ENCODE data around the gene RAB3GAP2. TPM values are rescaled to one million over a fixed set of nuclear protein-coding genes. Genes with fewer than 3 reads are reported as not detected.
A peak's percentile ranks its signal among the peaks of the same experiment; 100 is the strongest.
"Not testable (repeated sequence)": the region's sequence is repeated elsewhere in the genome, so short reads cannot be mapped to it uniquely, and the experiment has no call there.

RAB3GAP2 gene
- polyA plus RNA-seq, 3 donors = 30.7 to 36.0 (median 31.7) TPM

DNA sequence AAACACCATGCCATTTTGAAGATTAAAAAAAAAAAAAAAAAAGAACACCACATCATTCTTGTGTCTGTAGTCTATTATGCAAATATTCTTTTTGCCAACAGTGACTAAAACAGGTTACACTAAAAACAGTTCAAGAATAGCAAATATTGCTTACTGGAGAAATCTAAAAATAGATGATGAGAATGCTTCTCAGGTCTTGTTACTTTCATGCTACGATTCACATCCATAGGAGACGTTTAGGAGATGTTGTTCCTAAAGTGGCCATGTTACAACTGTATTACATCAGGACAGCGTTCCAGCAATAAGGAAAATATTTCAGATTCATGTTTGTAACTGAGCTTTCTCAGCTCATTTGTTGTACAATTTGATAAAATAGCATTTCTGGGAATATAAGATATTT lies 32.3 kb downstream of the RAB3GAP2 start:
- no peak for DNase-seq (ENCODE audit: low read depth in 3 of 3, low spot score in 2 of 3)

DNA sequence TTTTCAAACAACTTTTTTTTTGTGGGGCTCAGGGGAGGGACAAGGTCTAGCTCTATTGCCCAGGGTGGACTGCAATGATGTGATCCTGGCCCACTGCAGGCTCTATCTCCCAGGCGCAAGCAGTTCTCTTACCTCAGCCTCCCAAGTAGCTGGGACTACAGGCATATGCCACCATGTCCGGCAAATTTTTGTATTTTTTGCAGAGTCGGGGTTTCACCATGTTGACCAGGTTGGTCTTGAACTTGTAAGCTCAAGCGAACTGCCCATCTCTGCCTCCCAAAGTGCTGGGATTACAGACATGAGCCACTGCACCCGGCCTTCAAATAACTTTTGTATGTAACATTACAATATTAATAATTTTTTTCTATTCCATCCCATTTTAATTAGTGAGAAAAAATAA lies 33.0 kb downstream of the RAB3GAP2 start:
- DNase-seq (ENCODE audit: low read depth in 3 of 3, low spot score in 2 of 3) = no peak

DNA sequence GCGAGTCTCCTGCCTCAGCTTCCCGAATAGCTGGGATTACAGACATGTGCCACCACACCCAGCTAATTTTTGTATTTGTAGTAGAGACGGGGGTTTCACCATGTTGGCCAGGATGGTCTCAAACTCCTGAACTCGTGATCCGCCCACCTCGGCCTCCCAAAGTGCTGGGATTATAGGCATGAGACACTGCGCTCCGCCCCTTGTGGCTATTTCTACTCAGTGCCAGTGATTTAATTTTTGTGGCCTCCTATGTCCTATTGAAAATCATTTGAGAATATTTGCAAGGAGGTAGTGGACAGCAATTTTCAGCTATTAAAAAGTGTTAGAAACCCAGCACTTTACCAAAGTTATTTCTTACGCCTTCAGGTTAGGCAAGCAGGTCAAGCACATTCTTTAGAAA lies 36.0 kb downstream of the RAB3GAP2 start:
- DNase-seq (ENCODE audit: low read depth in 3 of 3, low spot score in 2 of 3) = not testable (repeated sequence)

DNA sequence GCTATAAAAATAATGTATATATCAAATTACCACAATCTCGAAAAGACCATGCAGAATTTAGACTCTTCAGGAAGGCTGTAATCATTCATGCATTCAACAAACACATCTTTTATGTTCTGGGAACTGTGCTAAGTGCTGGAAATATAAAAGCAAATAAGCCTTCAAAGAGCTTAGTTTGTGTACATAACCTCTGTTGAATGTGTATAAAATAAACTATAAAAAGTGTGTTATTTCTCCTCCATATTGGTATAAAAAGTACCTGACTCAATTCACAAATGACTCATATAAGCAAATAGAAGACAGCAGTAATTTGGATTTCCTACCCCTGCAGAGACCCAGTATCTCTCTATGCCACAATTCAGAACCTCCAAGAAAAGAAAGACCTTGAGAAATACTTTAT lies 36.8 kb downstream of the RAB3GAP2 start:
- no peak for DNase-seq (ENCODE audit: low read depth in 3 of 3, low spot score in 2 of 3)

DNA sequence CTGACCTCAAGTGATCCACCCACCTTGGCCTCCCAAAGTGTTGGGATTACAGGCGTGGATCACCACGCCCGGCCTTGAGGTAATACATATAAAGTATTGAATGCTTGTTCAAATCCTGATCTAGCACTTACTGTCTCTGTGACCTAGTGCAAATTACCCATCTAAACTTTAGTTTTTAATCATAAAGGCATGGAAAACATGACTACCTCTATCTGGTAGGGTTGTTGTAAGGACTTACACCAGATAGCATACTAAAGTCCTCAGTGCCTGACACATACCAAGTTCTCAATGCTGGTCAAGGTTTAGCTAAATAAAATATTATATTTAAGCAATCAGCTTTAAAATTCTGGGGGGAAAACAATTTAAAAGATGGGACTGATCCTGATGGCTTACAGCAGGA lies 38.3 kb downstream of the RAB3GAP2 start:
- DNase-seq (ENCODE audit: low read depth in 3 of 3, low spot score in 2 of 3) = no peak

DNA sequence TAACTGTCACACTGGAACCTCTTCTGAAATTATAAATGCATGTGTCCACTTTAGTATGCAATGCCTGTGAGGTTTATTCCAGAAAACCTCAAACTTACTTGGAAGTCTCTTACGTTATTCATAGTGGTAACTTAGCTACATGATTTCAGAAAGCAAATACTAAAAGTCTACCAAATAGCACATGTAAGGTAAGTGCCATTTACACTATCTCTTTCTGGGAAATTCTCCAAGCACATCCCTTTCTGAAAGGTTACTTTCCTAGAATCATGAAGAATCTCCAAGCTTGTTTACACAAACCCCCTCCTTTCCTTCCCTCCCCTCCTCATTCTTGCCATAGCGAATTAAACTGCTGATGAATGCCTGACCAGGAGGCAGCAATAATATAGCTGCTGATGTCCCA lies 42.5 kb downstream of the RAB3GAP2 start:
- no peak for DNase-seq (ENCODE audit: low read depth in 3 of 3, low spot score in 2 of 3)

DNA sequence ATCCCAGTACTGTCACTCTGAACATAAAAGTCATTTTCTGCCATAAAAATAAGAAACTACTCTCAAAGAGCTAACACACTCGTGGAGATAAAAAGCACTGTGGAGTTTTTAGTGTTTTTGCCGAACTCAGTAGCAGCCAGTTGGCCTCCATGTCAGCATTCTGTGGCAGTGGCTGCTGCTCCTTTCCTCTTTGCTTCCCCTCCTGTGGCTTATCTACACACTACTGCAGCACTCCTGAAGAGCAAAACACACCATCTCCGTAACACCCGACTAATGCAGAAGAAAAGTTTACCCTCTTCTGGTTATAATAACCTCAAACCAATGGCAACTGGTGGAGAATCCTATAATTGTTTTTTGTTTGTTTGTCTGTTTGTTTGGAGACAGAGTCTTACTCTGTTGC lies 44.9 kb downstream of the RAB3GAP2 start:
- no peak for DNase-seq (ENCODE audit: low read depth in 3 of 3, low spot score in 2 of 3)

DNA sequence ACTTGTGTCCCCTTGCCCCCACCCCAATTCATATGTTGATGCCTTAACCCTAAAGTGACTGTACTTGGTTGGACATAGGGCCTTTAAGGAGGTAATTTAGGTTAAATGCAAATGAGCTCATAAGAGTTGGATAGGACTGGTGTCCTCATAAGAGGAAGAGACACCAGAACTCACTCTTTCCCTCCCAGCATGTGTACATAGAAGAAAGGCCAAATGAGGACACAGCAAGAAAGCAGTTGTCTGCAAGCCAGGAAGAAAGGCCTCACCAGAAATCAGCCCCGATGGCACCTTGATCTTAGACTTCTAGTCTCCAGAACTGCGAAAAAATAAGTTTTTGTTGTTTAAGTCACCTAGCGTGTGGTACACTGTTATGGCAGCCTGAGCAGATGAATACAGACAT lies 45.5 kb downstream of the RAB3GAP2 start:
- no peak for DNase-seq (ENCODE audit: low read depth in 3 of 3, low spot score in 2 of 3)

DNA sequence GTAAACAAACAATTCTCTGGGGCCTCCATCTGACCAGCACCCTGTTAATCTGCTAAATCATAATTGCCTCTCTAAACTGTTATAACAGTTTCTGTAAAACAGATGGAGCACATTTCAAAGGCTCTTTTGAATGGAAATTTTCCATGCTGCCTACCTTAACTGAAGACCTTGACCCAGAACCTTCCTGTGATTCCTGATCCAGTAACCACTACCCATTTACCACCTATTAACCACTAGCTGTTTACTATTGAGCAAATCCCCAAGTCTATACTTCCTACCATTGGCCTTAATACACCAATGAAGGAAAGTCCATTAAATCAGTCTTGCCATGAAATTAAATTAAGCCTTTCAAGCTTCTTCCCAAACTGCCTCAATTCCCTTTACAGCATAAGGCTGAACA lies 46.3 kb downstream of the RAB3GAP2 start:
- DNase-seq (ENCODE audit: low read depth in 3 of 3, low spot score in 2 of 3) = no peak

DNA sequence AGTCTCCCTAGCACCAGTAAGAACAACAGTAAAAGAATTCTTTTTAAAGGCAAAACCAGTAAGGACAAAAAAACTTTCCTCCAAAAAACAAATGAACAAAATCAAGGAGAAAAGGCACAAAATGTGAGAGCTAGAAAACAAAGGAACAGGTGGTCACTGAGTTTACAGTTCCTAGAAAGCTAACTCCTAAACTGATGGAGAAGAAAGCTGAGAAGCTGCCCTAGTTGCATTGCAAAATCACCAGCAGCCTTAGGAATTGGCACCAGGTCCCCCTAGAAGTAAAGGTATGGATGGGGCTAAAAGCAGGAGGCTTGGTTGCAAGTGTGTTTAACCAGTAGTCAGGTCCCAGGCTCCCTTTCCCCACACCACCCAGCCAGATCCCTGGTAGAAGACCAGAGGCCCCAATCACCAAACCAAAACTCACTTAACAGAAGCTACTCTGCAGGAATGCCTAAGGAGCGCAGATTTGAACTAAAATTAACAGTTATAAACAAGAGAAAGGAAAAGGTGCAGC lies 47.6 kb downstream of the RAB3GAP2 start:
- no peak for DNase-seq (ENCODE audit: low read depth in 3 of 3, low spot score in 2 of 3)

DNA sequence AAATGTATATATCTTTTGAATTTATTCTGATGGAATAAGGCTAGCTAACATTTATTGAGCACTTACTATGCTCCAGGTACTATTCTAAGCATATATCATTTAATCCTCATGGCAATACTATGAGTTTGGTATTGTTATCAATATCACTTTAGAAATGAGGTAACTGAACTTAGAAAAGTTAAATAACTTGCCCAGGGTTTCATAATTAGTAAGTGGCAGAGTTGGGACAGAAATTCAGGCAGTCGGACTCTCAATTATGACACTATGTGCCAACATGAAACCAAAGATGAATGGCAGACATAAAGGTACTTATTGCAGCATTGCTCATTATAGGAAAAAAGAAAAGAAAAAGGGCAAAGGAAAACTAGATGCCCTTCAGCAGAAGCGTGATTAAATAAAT lies 48.2 kb downstream of the RAB3GAP2 start:
- DNase-seq (ENCODE audit: low read depth in 3 of 3, low spot score in 2 of 3) = no peak

DNA sequence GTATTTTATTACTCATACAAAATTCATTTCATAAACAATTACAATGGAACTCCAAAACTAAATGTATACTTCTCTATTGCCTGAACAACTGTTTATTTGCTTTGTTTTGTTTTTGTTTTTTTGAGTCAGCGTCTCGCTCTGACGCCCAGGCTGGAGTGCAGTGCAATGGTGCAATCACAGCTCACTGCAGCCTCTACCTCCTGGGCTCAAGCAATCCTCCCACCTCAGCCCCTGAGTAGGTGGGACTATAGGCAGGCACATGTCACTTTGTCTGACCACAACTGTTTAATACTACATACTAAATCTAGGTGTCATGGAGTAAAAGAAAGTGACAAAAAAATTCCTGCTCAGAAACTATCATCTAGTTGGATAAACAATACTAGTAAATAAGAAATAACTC lies 49.3 kb downstream of the RAB3GAP2 start:
- no peak for DNase-seq (ENCODE audit: low read depth in 3 of 3, low spot score in 2 of 3)

DNA sequence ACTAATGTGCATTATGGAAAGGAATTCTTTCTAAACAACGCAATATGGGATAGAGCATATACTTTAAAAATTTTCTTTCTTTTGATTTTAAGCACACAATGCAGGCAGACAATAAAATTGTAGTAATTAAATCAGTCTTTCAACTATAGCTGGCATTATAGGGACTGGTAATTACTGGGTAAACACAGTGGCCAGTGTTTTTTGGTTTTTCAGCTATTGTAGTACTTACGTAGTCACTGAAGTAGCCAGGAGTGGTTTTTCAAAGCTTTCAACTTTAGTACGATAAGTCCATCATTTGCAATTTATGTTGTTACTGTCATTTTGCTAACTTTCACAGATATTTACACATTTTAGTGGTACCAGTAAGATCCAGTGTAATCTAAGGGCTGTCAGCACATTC lies 50.6 kb downstream of the RAB3GAP2 start:
- no peak for DNase-seq (ENCODE audit: low read depth in 3 of 3, low spot score in 2 of 3)

DNA sequence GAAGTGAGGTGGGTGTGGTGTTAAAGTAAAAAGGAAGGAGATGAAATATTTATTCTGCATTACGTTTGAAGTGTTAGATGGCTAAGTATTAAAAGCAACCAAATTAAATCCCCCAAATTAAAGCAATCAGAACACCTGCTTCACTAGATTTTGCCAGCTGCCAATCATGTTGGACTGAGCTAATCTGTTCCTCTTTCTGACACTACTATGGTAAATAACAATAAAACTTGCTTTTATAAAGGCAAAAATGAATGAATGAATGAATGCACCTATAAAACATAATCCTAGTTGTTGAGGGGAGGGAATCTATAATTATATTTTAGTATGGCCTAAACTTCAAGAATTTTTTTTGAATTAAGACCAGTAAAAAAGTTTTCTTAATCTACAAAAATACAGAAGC lies 51.0 kb downstream of the RAB3GAP2 start:
- no peak for DNase-seq (ENCODE audit: low read depth in 3 of 3, low spot score in 2 of 3)

DNA sequence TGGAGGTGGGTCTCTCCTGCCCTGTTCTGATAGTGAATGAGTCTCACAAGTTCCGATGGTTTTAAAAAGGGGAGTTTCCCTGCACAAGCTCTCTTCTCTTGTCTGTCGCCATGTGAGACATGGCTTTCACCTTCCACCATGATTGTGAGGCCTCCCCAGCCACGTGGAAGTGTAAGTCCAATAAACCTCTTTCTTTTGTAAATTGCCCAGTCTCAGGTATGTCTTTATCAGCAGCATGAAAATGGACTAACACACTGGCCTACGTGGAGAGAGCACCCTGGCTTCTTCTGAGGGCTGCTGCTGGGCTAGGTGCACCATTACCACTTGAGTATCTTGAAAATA lies 51.6 kb downstream of the RAB3GAP2 start:
- not testable (repeated sequence) for DNase-seq (ENCODE audit: low read depth in 3 of 3, low spot score in 2 of 3)

DNA sequence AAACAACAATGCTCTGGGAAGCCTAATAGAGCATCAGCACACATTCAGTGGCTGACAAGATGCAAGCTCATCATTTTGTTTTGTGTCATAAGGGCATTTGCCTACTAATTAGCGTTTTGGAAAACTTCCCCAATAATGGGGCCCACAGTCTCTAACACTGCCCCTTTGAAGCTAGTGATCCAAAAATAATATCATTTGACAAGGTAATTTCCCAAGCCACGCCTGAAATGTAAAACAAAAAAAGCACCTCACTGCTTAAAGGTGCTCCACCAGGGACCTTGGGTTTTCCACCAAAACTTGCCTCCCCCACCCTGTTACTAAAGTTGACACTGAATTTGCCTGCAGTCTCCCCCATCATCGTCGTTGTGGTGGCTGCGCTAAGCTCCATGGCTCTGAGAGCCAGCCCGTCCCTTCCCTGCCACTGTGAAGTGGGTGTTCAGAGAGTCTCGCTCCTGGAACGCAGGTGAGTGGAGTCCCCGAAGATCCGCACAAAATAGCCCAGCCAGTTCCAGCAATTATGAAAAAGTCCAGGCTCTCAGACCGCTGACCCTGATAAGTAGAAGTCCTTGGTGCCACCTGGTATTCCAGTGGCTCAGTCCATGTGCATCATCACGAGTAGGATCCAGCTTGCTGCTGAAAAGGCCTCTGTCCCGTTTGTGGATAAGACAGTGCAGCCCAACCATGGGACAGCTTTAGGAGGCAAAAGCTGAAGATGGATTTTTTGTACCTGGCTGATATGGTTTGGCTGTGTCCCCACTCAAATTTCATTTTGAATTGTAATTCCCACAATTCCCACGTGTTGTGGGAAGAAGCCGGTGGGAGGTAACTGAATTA lies 52.2 kb downstream of the RAB3GAP2 start:
- no peak for DNase-seq (ENCODE audit: low read depth in 3 of 3, low spot score in 2 of 3)

DNA sequence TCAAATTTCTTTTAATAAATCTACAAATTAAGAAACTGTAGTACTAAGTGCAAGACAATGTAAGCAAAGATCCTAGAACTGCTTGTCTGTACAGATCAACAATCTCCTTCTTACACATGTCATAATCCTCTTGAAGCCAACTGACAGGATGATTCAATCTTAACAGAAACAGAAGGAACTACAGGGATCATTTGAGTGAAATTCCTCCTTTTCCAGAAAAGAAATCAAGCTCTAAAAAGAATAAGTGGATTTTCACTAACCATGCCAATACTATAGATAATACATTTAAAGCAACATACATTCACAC lies 53.2 kb downstream of the RAB3GAP2 start:
- no peak for DNase-seq (ENCODE audit: low read depth in 3 of 3, low spot score in 2 of 3)

DNA sequence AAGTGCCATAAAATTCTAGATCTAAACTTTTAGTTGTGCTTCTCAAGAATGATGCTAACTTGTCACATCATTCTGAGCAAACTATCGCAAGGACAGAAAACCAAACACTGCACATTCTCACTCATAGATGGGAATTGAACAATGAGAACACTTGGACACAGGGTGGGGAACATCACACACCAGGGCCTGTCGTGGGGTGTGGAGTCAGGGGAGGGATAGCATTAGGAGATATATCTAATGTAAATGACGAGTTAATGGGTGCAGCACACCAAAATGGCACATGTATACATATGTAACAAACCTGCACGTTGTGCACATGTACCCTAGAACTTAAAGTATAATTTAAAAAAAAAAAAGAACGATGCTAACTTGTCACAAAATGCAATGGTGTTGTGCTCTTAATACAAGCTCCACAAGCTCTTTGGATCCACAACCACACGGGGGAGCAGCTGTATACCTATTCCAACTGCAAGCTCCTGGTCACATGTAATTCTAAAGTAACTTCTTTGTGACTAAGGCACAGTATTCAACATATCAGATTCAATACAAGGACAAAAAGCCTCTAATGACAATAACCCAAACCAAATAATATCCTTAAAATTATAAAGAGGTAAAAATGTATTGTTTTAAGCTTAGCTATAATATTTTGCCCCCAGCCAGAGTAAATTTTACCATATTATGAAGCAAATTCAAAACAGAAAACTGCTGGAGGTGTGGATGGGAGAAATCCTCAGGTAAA lies 53.7 kb downstream of the RAB3GAP2 start:
- DNase-seq (ENCODE audit: low read depth in 3 of 3, low spot score in 2 of 3) = peak; percentile 20 to 39 (median 34)

DNA sequence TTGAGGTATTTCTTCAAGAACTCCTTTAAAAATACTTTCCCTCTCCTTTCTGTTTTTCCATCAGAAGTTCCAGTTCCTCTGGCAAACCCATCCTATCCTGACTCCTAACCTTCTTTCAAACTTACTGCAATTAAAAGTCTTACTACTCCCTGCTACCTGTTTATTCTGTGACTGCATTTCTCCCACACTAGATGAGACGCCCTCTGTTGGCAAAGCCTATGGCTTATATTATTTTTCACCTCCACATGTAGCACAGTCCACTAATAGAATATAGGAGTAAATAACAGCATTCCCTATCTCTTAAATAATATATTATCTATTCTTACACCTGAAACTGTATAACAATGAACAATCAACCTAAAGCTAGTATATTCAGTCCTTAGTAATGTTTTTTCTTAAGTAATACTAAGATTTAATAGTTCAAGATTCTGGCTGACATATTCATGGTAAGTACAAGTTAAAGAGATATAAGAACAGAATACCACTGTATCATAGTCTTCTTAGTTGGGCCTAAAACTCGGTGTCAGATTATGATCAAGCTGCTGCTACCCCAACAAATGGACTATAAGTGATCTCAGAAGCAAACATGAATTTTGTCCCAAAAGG lies 54.8 kb downstream of the RAB3GAP2 start:
- no peak for DNase-seq (ENCODE audit: low read depth in 3 of 3, low spot score in 2 of 3)

DNA sequence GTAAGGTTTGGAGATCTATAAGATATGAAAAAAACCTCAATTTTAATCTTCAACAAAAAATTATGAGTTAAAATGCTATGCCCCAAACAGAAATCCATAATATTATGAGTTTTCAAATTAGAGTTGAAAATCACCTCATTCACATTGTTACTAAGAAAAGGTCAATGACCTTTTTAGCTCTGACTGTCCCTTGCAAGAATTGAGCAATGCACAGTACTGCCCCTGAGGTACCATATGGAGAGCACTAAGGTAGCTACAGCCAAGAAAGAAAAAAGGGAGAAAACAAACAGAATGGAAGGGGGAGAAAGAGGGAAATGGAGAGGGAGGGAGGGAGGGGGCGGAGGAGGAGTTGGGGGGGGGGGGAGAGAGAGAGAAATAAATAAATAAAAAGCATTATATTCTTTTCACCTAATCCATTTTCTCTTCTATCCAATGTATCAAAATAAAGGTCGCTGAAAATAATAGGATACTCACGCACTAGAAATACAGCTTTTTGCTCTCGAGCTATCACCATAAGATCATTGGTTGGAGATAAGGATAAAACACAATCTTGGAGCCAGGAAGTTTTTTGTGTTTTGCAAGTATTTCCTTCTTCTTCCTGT lies 58.8 kb downstream of the RAB3GAP2 start:
- DNase-seq (ENCODE audit: low read depth in 3 of 3, low spot score in 2 of 3) = no peak

DNA sequence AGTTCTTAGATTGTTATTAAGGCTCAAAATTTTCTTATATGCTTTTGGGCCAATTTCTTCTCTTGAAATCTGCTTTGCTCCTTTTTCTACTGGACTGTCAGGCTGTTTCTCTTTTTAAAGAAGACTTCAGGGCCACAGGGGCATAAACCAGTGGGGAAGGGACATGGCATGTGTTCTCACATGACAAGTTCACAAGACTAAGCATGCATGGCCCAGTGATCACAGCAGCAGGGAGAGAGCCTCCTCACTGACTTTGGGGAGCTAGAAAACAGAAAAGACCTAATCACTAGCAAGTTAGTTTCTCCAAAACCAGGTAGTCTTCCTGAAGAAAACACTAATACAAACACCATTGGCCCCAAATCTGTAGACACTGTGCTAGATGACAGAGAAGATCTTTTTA lies 64.8 kb downstream of the RAB3GAP2 start:
- DNase-seq (ENCODE audit: low read depth in 3 of 3, low spot score in 2 of 3) = peak in 2 of 3 donors; percentile 8 to 23
